ENCODE measurements around the gene MYMK.

The MYMK gene

GRCh38 chr9:133545494-133546286 lies 20.9 kb upstream of the MYMK start:
- H3K79me1 ChIP-seq (ENCODE audit: low read length), result peaks cover 3% of the 10 kb centered on the region
- H4K8ac ChIP-seq (ENCODE audit: low read depth, low read length), result no peak overlapping the region
- no CpG with 5 or more reads among the region's 25 CpGs for WGBS (ENCODE audit: extremely low coverage, insufficient coverage, insufficient read length)
- peak overlapping the region; percentile 40 for H4K91ac ChIP-seq (ENCODE audit: low read depth, low read length)
- no peaks in the 10 kb centered on the region for H3K27me3 ChIP-seq (ENCODE audit: insufficient read depth, low read length)
- H2BK12ac ChIP-seq (ENCODE audit: low read length), result no peak overlapping the region
- no peak overlapping the region for H2AFZ ChIP-seq (ENCODE audit: insufficient read depth, low read length, poor library complexity)
- H4K12ac ChIP-seq (ENCODE audit: low read depth, low read length), result no peak overlapping the region
- peaks cover 25 to 39% of the 10 kb centered on the region in 2 experiments for H3K36me3 ChIP-seq (ENCODE audit: control insufficient read depth in 1 of 2, insufficient read depth in 2 of 2, low read length in 2 of 2)
- H2AK5ac ChIP-seq (ENCODE audit: low read length), result no peak overlapping the region
- no peak overlapping the region for H3K14ac ChIP-seq (ENCODE audit: low read length)
- H3K9ac ChIP-seq (ENCODE audit: low read length), result no peak overlapping the region
- no peak overlapping the region for H3K4me3 ChIP-seq (ENCODE audit: low read depth, low read length)
- no peaks in the 10 kb centered on the region for H3K79me2 ChIP-seq (ENCODE audit: control insufficient read depth, insufficient read depth, low read length, poor library complexity)
- H2BK5ac ChIP-seq (ENCODE audit: low read depth, low read length, poor library complexity), result no peak overlapping the region
- no peak overlapping the region for H3K4me2 ChIP-seq (ENCODE audit: low read length)
- H3K4ac ChIP-seq (ENCODE audit: low read depth, low read length), result no peak overlapping the region
- DNase-seq, result no peak
- no peak overlapping the region for H3K23ac ChIP-seq (ENCODE audit: low read length)
- H3K4me1 ChIP-seq (ENCODE audit: control insufficient read depth in 1 of 2, insufficient read depth in 2 of 2, low read length in 2 of 2), result peaks cover 14 to 23% of the 10 kb centered on the region in 2 experiments
- H3K18ac ChIP-seq (ENCODE audit: low read length), result no peak overlapping the region
- H2BK120ac ChIP-seq (ENCODE audit: insufficient read depth, low read length, poor library complexity), result no peak overlapping the region
- no peak overlapping the region for H3K27ac ChIP-seq (ENCODE audit: low read depth, low read length)
- peaks cover 4% of the 10 kb centered on the region for H3K9me3 ChIP-seq (ENCODE audit: insufficient read depth, low read depth, low read length)

GRCh38 chr9:133543772-133544467 lies 19.2 kb upstream of the MYMK start:
- Histone ChIP-seq H3K79me2 (ENCODE audit: control insufficient read depth, insufficient read depth, low read length, poor library complexity) (no peaks in the 10 kb centered on the region), H3K4me1 (ENCODE audit: control insufficient read depth in 1 of 2, insufficient read depth in 2 of 2, low read length in 2 of 2) (peaks cover 29 to 37% of the 10 kb centered on the region in 2 experiments), H2BK5ac (ENCODE audit: low read depth, low read length, poor library complexity) (no peak overlapping the region), H3K9me3 (ENCODE audit: insufficient read depth, low read depth, low read length) (peaks cover 4% of the 10 kb centered on the region), H3K14ac (ENCODE audit: low read length) (no peak overlapping the region), H3K9ac (ENCODE audit: low read length) (no peak overlapping the region), H2BK120ac (ENCODE audit: insufficient read depth, low read length, poor library complexity) (no peak overlapping the region), H3K36me3 (ENCODE audit: control insufficient read depth in 1 of 2, insufficient read depth in 2 of 2, low read length in 2 of 2) (peaks cover 26 to 40% of the 10 kb centered on the region in 2 experiments), H3K23ac (ENCODE audit: low read length) (no peak overlapping the region), H4K91ac (ENCODE audit: low read depth, low read length) (no peak overlapping the region), H3K27me3 (ENCODE audit: insufficient read depth, low read length) (no peaks in the 10 kb centered on the region), H3K79me1 (ENCODE audit: low read length) (peaks cover 3% of the 10 kb centered on the region), H3K27ac (ENCODE audit: low read depth, low read length) (no peak overlapping the region), H3K4me3 (ENCODE audit: low read depth, low read length) (no peak overlapping the region), H2AFZ (ENCODE audit: insufficient read depth, low read length, poor library complexity) (no peak overlapping the region), H2AK5ac (ENCODE audit: low read length) (no peak overlapping the region), H3K4me2 (ENCODE audit: low read length) (no peak overlapping the region), H3K4ac (ENCODE audit: low read depth, low read length) (no peak overlapping the region), H2BK12ac (ENCODE audit: low read length) (no peak overlapping the region), H4K12ac (ENCODE audit: low read depth, low read length) (no peak overlapping the region), H3K18ac (ENCODE audit: low read length) (no peak overlapping the region), H4K8ac (ENCODE audit: low read depth, low read length) (no peak overlapping the region)
- no CpG with 5 or more reads among the region's 16 CpGs for WGBS (ENCODE audit: extremely low coverage, insufficient coverage, insufficient read length)
- no peak for DNase-seq

GRCh38 chr9:133542002-133542401 lies 17.2 kb upstream of the MYMK start:
- no CpG with 5 or more reads among the region's 13 CpGs for WGBS (ENCODE audit: extremely low coverage, insufficient coverage, insufficient read length)
- no peak overlapping the region for H3K18ac ChIP-seq (ENCODE audit: low read length)

DNA sequence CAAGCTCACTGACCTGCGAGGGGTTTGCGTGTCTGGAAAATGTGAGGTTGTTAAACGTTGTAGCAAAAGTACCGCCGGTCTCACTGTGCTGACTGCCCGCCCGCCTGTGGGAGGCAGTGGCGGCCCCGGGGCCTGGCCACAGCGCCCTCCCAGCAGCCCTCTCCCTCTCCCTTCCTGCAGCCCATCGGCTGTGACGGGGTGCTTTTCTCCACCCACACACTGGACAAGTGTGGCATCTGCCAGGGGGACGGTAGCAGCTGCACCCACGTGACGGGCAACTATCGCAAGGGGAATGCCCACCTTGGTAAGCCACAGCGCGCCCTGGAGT lies 15.9 kb upstream of the MYMK start:
- H3K23ac ChIP-seq (ENCODE audit: low read length), result no peak overlapping the region
- peak overlapping the region; percentile 15 for H4K8ac ChIP-seq (ENCODE audit: low read depth, low read length)
- peaks cover 19 to 28% of the 10 kb centered on the region in 2 experiments for H3K36me3 ChIP-seq (ENCODE audit: control insufficient read depth in 1 of 2, insufficient read depth in 2 of 2, low read length in 2 of 2)
- no peak overlapping the region for H3K9ac ChIP-seq (ENCODE audit: low read length)
- no peak overlapping the region for H2AK5ac ChIP-seq (ENCODE audit: low read length)
- no peak overlapping the region for H4K12ac ChIP-seq (ENCODE audit: low read depth, low read length)
- no peak overlapping the region for H2BK120ac ChIP-seq (ENCODE audit: insufficient read depth, low read length, poor library complexity)
- no peak overlapping the region for H2AFZ ChIP-seq (ENCODE audit: insufficient read depth, low read length, poor library complexity)
- peak overlapping the region; percentile 41 for H4K91ac ChIP-seq (ENCODE audit: low read depth, low read length)
- WGBS (ENCODE audit: extremely low coverage, insufficient coverage, insufficient read length), result no CpG with 5 or more reads among the region's 18 CpGs
- H3K18ac ChIP-seq (ENCODE audit: low read length), result no peak overlapping the region
- H3K27ac ChIP-seq (ENCODE audit: low read depth, low read length), result no peak overlapping the region
- H3K4ac ChIP-seq (ENCODE audit: low read depth, low read length), result no peak overlapping the region
- peaks cover 5% of the 10 kb centered on the region for H3K9me3 ChIP-seq (ENCODE audit: insufficient read depth, low read depth, low read length)
- no peak overlapping the region for H2BK5ac ChIP-seq (ENCODE audit: low read depth, low read length, poor library complexity)
- no peaks in the 10 kb centered on the region for H3K27me3 ChIP-seq (ENCODE audit: insufficient read depth, low read length)
- no peak for DNase-seq
- H3K14ac ChIP-seq (ENCODE audit: low read length), result peak overlapping the region; percentile 21
- H3K4me2 ChIP-seq (ENCODE audit: low read length), result no peak overlapping the region
- H3K79me2 ChIP-seq (ENCODE audit: control insufficient read depth, insufficient read depth, low read length, poor library complexity), result no peaks in the 10 kb centered on the region
- H3K4me3 ChIP-seq (ENCODE audit: low read depth, low read length), result no peak overlapping the region
- peaks cover 25 to 26% of the 10 kb centered on the region in 2 experiments for H3K4me1 ChIP-seq (ENCODE audit: control insufficient read depth in 1 of 2, insufficient read depth in 2 of 2, low read length in 2 of 2)
- no peaks in the 10 kb centered on the region for H3K79me1 ChIP-seq (ENCODE audit: low read length)
- peak overlapping the region; percentile 12 for H2BK12ac ChIP-seq (ENCODE audit: low read length)

More at GRCh38 chr9:133542002-133542401, 17.2 kb upstream of the MYMK start:
- Histone ChIP-seq H3K27ac (ENCODE audit: low read depth, low read length) (no peak overlapping the region), H3K4me1 (ENCODE audit: control insufficient read depth in 1 of 2, insufficient read depth in 2 of 2, low read length in 2 of 2) (peaks cover 31 to 37% of the 10 kb centered on the region in 2 experiments), H3K79me2 (ENCODE audit: control insufficient read depth, insufficient read depth, low read length, poor library complexity) (no peaks in the 10 kb centered on the region), H2BK120ac (ENCODE audit: insufficient read depth, low read length, poor library complexity) (no peak overlapping the region), H4K8ac (ENCODE audit: low read depth, low read length) (no peak overlapping the region), H3K23ac (ENCODE audit: low read length) (no peak overlapping the region), H3K79me1 (ENCODE audit: low read length) (peaks cover 3% of the 10 kb centered on the region), H3K4me2 (ENCODE audit: low read length) (no peak overlapping the region), H4K12ac (ENCODE audit: low read depth, low read length) (no peak overlapping the region), H3K4ac (ENCODE audit: low read depth, low read length) (no peak overlapping the region), H2AFZ (ENCODE audit: insufficient read depth, low read length, poor library complexity) (no peak overlapping the region), H3K9ac (ENCODE audit: low read length) (no peak overlapping the region), H2BK12ac (ENCODE audit: low read length) (no peak overlapping the region), H3K36me3 (ENCODE audit: control insufficient read depth in 1 of 2, insufficient read depth in 2 of 2, low read length in 2 of 2) (peaks cover 20 to 35% of the 10 kb centered on the region in 2 experiments), H2AK5ac (ENCODE audit: low read length) (no peak overlapping the region), H3K9me3 (ENCODE audit: insufficient read depth, low read depth, low read length) (peaks cover 5% of the 10 kb centered on the region), H2BK5ac (ENCODE audit: low read depth, low read length, poor library complexity) (no peak overlapping the region), H3K27me3 (ENCODE audit: insufficient read depth, low read length) (no peaks in the 10 kb centered on the region), H3K4me3 (ENCODE audit: low read depth, low read length) (no peak overlapping the region), H4K91ac (ENCODE audit: low read depth, low read length) (no peak overlapping the region), H3K14ac (ENCODE audit: low read length) (no peak overlapping the region)
- DNase-seq, result no peak
